HG03039 (cell line): Measurements from ENCODE around the gene C2CD2.

Source experiments
- ATAC-seq: cut with Tn5 transposase; IDR thresholded peaks from one replicate; pipeline ENCODE4 v1.9.1; 2021; ENCODE audit warnings: mild to moderate bottlenecking, moderate library complexity; ENCODE audit not compliant: unreplicated experiment

The C2CD2 gene

GRCh38 chr21:41848958-41849580, 104.7 kb downstream of the C2CD2 start:
- ATAC-seq = no peak

- ATAC-seq = no peak
Observed at GRCh38 chr21:41848533-41848932, 105.3 kb downstream of the C2CD2 start.

- ATAC-seq = no peak
Observed at GRCh38 chr21:41847066-41847804, 106.6 kb downstream of the C2CD2 start.

- ATAC-seq = no peak
Observed at GRCh38 chr21:41846536-41846935, 107.3 kb downstream of the C2CD2 start.

GRCh38 chr21:41846033-41846317, 107.8 kb downstream of the C2CD2 start:
- no peak for ATAC-seq

GRCh38 chr21:41845310-41846032, 108.3 kb downstream of the C2CD2 start:
- ATAC-seq = no peak

GRCh38 chr21:41843584-41843983, 110.2 kb downstream of the C2CD2 start:
- no peak for ATAC-seq

GRCh38 chr21:41840880-41841279, 112.9 kb downstream of the C2CD2 start:
- ATAC-seq = no peak

- no peak for ATAC-seq
Observed at GRCh38 chr21:41839387-41840000, 114.3 kb downstream of the C2CD2 start.

- no peak for ATAC-seq
Observed at GRCh38 chr21:41837756-41838297, 116.0 kb downstream of the C2CD2 start.

GRCh38 chr21:41836166-41837015, 117.4 kb downstream of the C2CD2 start:
- ATAC-seq = no peak

- no peak for ATAC-seq
Observed at GRCh38 chr21:41835711-41836154, 118.1 kb downstream of the C2CD2 start.
